H9 (cell line): ENCODE measurements around the gene WBP2. TPM values are rescaled to one million over a fixed set of nuclear protein-coding genes. Genes with fewer than 3 reads are reported as not detected.

Source experiments
- DNase-seq: peaks from one replicate; pipeline ENCODE4 v3.0.0-alpha.2; 2017
- H2AFZ ChIP-seq: one replicate; pipeline ENCODE4 v1.6.1; 2013; ENCODE audit warnings: mild to moderate bottlenecking, low read length, control low read depth, moderate library complexity
- H2AK5ac ChIP-seq: 2 replicates; pipeline ENCODE4 v1.6.1; 2013; ENCODE audit warnings: low read length, control low read depth, mixed read lengths; ENCODE audit not compliant: insufficient read length
- H2BK120ac ChIP-seq: one replicate; pipeline ENCODE4 v1.6.1; 2013; ENCODE audit warnings: low read depth, mild to moderate bottlenecking, low read length, control low read depth, inconsistent platforms; ENCODE audit not compliant: poor library complexity, severe bottlenecking
- H2BK12ac ChIP-seq: 2 replicates; pipeline ENCODE4 v1.6.1; 2013; ENCODE audit warnings: low read length, control low read depth, mixed read lengths, low read depth; ENCODE audit not compliant: insufficient read length
- H2BK15ac ChIP-seq: 2 replicates; pipeline ENCODE4 v1.6.1; 2013; ENCODE audit warnings: low read depth, low read length, control low read depth
- H2BK20ac ChIP-seq: one replicate; pipeline ENCODE4 v1.6.1; 2013; ENCODE audit warnings: low read depth, mild to moderate bottlenecking, low read length, control low read depth, inconsistent platforms; ENCODE audit not compliant: poor library complexity, severe bottlenecking
- H2BK5ac ChIP-seq: 2 replicates; pipeline ENCODE4 v1.6.1; 2013; ENCODE audit warnings: low read length, control low read depth, mixed read lengths; ENCODE audit not compliant: insufficient read length
- H3K14ac ChIP-seq: 2 replicates; pipeline ENCODE4 v1.6.1; 2013; ENCODE audit warnings: low read length, control low read depth; ENCODE audit not compliant: insufficient read depth
- H3K18ac ChIP-seq: 2 replicates; pipeline ENCODE4 v1.6.1; 2013; ENCODE audit warnings: low read depth, mild to moderate bottlenecking, mixed read lengths, low read length, control low read depth; ENCODE audit not compliant: insufficient read length
- H3K23ac ChIP-seq: 2 replicates; pipeline ENCODE4 v1.6.1; 2013; ENCODE audit warnings: low read length, control low read depth, mixed read lengths, low read depth; ENCODE audit not compliant: insufficient read length
- H3K23me2 ChIP-seq: 2 replicates; pipeline ENCODE4 v1.6.1; 2013; ENCODE audit warnings: low read depth, mild to moderate bottlenecking, mixed read lengths, low read length, control low read depth; ENCODE audit not compliant: insufficient read length, poor library complexity, severe bottlenecking
- H3K27ac ChIP-seq: 2 replicates; pipeline ENCODE4 v1.5.1; 2013; ENCODE audit warnings: low read length, control low read depth, mixed read lengths, low read depth; ENCODE audit not compliant: insufficient read length
- H3K27me3 ChIP-seq: 2 replicates; pipeline ENCODE4 v1.6.1; 2013; ENCODE audit warnings: low read length, control low read depth, inconsistent platforms; ENCODE audit not compliant: insufficient read depth
- H3K4ac ChIP-seq: 2 replicates; pipeline ENCODE4 v1.6.1; 2013; ENCODE audit warnings: low read depth, mild to moderate bottlenecking, control low read depth, inconsistent platforms, low read length, moderate library complexity
- H3K4me1 ChIP-seq: 2 replicates; pipeline ENCODE4 v1.6.1; 2013; ENCODE audit warnings: low read length, control low read depth, inconsistent platforms; ENCODE audit not compliant: insufficient read depth
- H3K4me2 ChIP-seq: 2 replicates; pipeline ENCODE4 v1.6.1; 2013; ENCODE audit warnings: low read length, control low read depth, mixed read lengths; ENCODE audit not compliant: insufficient read length, insufficient read depth
- H3K56ac ChIP-seq: 2 replicates; pipeline ENCODE4 v1.6.1; 2013; ENCODE audit warnings: low read depth, mild to moderate bottlenecking, mixed read lengths, low read length, control low read depth; ENCODE audit not compliant: insufficient read length
- H3K79me1 ChIP-seq: 2 replicates; pipeline ENCODE4 v1.6.1; 2013; ENCODE audit warnings: low read depth, mild to moderate bottlenecking, moderate library complexity, low read length, control low read depth, inconsistent platforms; ENCODE audit not compliant: insufficient read depth, poor library complexity, severe bottlenecking
- H3K79me2 ChIP-seq: 2 replicates; pipeline ENCODE4 v1.6.1; 2013; ENCODE audit warnings: low read length, control low read depth, inconsistent platforms; ENCODE audit not compliant: insufficient read depth
- H3K9ac ChIP-seq: 2 replicates; pipeline ENCODE4 v1.6.1; 2013; ENCODE audit warnings: low read length, control low read depth, mixed read lengths; ENCODE audit not compliant: insufficient read length; ENCODE audit errors: extremely low read depth
- H3K9me3 ChIP-seq: one replicate; pipeline ENCODE4 v1.6.1; 2013; ENCODE audit warnings: low read depth, low read length, inconsistent platforms; ENCODE audit not compliant: control insufficient read depth
- H3T11ph ChIP-seq: one replicate; pipeline ENCODE4 v1.6.1; 2013; ENCODE audit warnings: mild to moderate bottlenecking, low read length, control low read depth, inconsistent platforms
- H4K20me1 ChIP-seq: one replicate; pipeline ENCODE4 v1.6.1; 2013; ENCODE audit not compliant: control insufficient read depth, insufficient read length, insufficient read depth
- H4K5ac ChIP-seq: 2 replicates; pipeline ENCODE4 v1.6.1; 2013; ENCODE audit warnings: low read depth, mild to moderate bottlenecking, mixed read lengths, low read length, control low read depth; ENCODE audit not compliant: insufficient read length
- H4K8ac ChIP-seq: replicated peaks from 2 replicates; pipeline ENCODE4 v1.6.1; 2013; ENCODE audit warnings: low read length, control low read depth, mixed read lengths, low read depth; ENCODE audit not compliant: insufficient read length
- H4K91ac ChIP-seq: 2 replicates; pipeline ENCODE4 v1.6.1; 2013; ENCODE audit warnings: low read depth, mild to moderate bottlenecking, moderate library complexity, mixed read lengths, low read length, control low read depth; ENCODE audit not compliant: insufficient read length
- H3K27ac Mint-ChIP-seq, 3 experiments: 2 replicates in 2 of 3; 3 replicates in 1 of 3; pipeline ENCODE4 v1.8.0; 2020 to 2021; ENCODE audit warnings: mixed read lengths in 3 of 3, mild to moderate bottlenecking in 1 of 3, moderate library complexity in 1 of 3
- H3K27me3 Mint-ChIP-seq: 2 replicates; pipeline ENCODE4 v1.8.0; 2021; ENCODE audit warnings: low read depth, mild to moderate bottlenecking, moderate library complexity, mixed read lengths
- H3K36me3 Mint-ChIP-seq, 3 experiments: 2 replicates in 2 of 3; 3 replicates in 1 of 3; pipeline ENCODE4 v1.8.0; 2020 to 2021; ENCODE audit warnings: low read depth in 3 of 3, mixed read lengths in 3 of 3; ENCODE audit not compliant: insufficient read depth in 1 of 3
- H3K4me1 Mint-ChIP-seq, 2 experiments: 2 replicates each; pipeline ENCODE4 v1.8.0; 2020; ENCODE audit warnings: mixed read lengths in 2 of 2
- H3K4me3 Mint-ChIP-seq, 2 experiments: 2 replicates in 1 of 2; 3 replicates in 1 of 2; pipeline ENCODE4 v1.8.0; 2020 to 2021; ENCODE audit warnings: mild to moderate bottlenecking in 2 of 2, mixed read lengths in 2 of 2, moderate library complexity in 1 of 2
- H3K9me3 Mint-ChIP-seq, 2 experiments: 2 replicates in 1 of 2; 3 replicates in 1 of 2; pipeline ENCODE4 v1.8.0; 2020; ENCODE audit warnings: mild to moderate bottlenecking in 2 of 2, mixed read lengths in 2 of 2, moderate library complexity in 1 of 2
- CTCF ChIP-seq: fragments of 200-600 bp; sonication (generic); conservative IDR thresholded peaks from 3 replicates; pipeline ENCODE4 v1.8.0; 2021; ENCODE audit warnings: antibody characterized with exemption, mild to moderate bottlenecking
- WGBS: extraction: QIAGEN DNeasy Blood & Tissue Kit; methylation state at CpG from one replicate; pipeline ENCODE4 v1.1.7; 2013; ENCODE audit warnings: missing lambda C conversion rate, low lambda C conversion rate, mixed read lengths; ENCODE audit not compliant: insufficient read length; ENCODE audit errors: extremely low coverage; 5-methylcytosine and 5-hydroxymethylcytosine counted together
- total RNA-seq: library from RNA; stranded (reverse); gene quantifications from 2 replicates; pipeline ENCODE4 v1.2.1, GENCODE V29; 2021

Gene WBP2
- total RNA-seq, 1 experiment from 2014 or later = 63.2 TPM

- no peak within 1 kb of the TSS for H3K9ac ChIP-seq
- no peak within 1 kb of the TSS for H3K56ac ChIP-seq
- H3K9me3 ChIP-seq = no peaks in the 10 kb centered on the region
- H2BK120ac ChIP-seq = no peak within 1 kb of the TSS
- no peak within 1 kb of the TSS for H2BK12ac ChIP-seq
- H3K79me2 ChIP-seq = no peaks in the 10 kb centered on the region
- H3K27ac ChIP-seq = no peak within 1 kb of the TSS
- H3K27ac Mint-ChIP-seq = peak within 1 kb of the TSS in 1 of 3 experiments; percentile 94; a peak in 2 of 7 replicates
- H2BK15ac ChIP-seq = no peak within 1 kb of the TSS
- no peak within 1 kb of the TSS for H2BK5ac ChIP-seq
- H3K27me3 Mint-ChIP-seq = no peaks in the 10 kb centered on the region
- H3K4me3 Mint-ChIP-seq = no peak within 1 kb of the TSS; a peak in 1 of 5 replicates
- no peaks in the 10 kb centered on the region for H3K4me1 ChIP-seq
- no CpG with 5 or more reads among the region's 35 CpGs for WGBS
- peaks cover 2% of the 10 kb centered on the region for H4K20me1 ChIP-seq
- no peak within 1 kb of the TSS for H3T11ph ChIP-seq
- no peak within 1 kb of the TSS for H3K14ac ChIP-seq
- H2AFZ ChIP-seq = no peak within 1 kb of the TSS
- peaks cover 15 to 35% (median 33%) of the 10 kb centered on the region in 3 experiments for H3K36me3 Mint-ChIP-seq
- H3K79me1 ChIP-seq = no peaks in the 10 kb centered on the region
- no peak within 1 kb of the TSS for H3K18ac ChIP-seq
- H3K27me3 ChIP-seq = no peaks in the 10 kb centered on the region
- H4K5ac ChIP-seq = no peak within 1 kb of the TSS
- no peak for TF ChIP-seq CTCF
- no peak within 1 kb of the TSS for H4K8ac ChIP-seq
- H3K9me3 Mint-ChIP-seq = no peaks in the 10 kb centered on the region
- H3K4me2 ChIP-seq = no peak within 1 kb of the TSS
- H2AK5ac ChIP-seq = no peak within 1 kb of the TSS
- no peak within 1 kb of the TSS for H3K4ac ChIP-seq
- H2BK20ac ChIP-seq = no peak within 1 kb of the TSS
- H3K4me1 Mint-ChIP-seq = peaks cover 5 to 20% of the 10 kb centered on the region in 2 experiments; a peak in 3 of 4 replicates
- H3K23me2 ChIP-seq = no peaks in the 10 kb centered on the region
- peak; percentile 60 for DNase-seq
- no peak within 1 kb of the TSS for H4K91ac ChIP-seq
- no peak within 1 kb of the TSS for H3K23ac ChIP-seq
These were observed 11.3 kb downstream of the WBP2 start, which contains the start of gene UNC13D for GRCh38 chr17:75843577-75844529. Gene UNC13D, minus strand, starts transcription at chr17:75844404. Its CDS starts 67 bp downstream, at chr17:75844337.
